Measurements from ENCODE around the gene SOST.

DNA sequence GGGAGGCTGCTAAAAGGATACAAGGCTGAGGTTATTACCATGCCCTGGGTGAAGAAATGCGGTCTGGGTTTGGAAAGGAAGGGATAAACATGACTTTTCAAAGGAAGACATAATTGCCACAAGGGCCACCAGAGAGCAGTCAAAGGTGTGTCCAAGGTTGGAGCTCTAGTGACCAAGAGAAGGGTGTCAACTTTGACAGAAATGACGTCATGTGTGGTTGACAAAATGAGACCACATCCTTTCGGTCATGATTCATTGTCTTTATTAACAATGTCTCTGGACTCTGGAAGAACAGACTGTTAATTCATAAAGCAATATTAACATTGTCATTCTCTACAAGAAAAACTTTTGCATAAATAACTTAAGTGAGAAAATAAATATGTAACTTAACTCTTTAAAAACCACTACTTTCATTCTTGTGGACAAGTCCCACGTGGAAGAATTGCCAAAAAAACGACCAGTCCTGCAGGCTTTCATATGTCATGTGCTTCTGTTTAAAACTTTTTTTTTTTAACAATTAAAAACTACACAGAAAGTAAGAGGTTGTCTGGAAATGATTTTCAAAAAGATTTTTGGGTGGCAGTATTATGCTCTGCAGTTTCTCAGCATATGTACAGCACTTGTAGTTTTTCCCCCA lies 5.0 kb downstream of the SOST start:
- TF ChIP-seq EP300 (IDR thresholded peaks at IDR 0.05; ENCODE audit: borderline replicate concordance in 1 of 2, low read depth in 1 of 2, low read length in 1 of 2): no peak
- TF ChIP-seq TAF1 (IDR thresholded peaks at IDR 0.05; ENCODE audit: borderline replicate concordance, low read depth, low read length): no peak
- no peak for TF ChIP-seq POLR2AphosphoS5 (IDR thresholded peaks at IDR 0.05; ENCODE audit: low read depth, low read length)
- TF ChIP-seq, protein P1, sequence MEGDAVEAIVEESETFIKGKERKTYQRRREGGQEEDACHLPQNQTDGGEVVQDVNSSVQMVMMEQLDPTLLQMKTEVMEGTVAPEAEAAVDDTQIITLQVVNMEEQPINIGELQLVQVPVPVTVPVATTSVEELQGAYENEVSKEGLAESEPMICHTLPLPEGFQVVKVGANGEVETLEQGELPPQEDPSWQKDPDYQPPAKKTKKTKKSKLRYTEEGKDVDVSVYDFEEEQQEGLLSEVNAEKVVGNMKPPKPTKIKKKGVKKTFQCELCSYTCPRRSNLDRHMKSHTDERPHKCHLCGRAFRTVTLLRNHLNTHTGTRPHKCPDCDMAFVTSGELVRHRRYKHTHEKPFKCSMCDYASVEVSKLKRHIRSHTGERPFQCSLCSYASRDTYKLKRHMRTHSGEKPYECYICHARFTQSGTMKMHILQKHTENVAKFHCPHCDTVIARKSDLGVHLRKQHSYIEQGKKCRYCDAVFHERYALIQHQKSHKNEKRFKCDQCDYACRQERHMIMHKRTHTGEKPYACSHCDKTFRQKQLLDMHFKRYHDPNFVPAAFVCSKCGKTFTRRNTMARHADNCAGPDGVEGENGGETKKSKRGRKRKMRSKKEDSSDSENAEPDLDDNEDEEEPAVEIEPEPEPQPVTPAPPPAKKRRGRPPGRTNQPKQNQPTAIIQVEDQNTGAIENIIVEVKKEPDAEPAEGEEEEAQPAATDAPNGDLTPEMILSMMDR (IDR thresholded peaks at IDR 0.05): no peak
- TF ChIP-seq RAD21 (IDR thresholded peaks at IDR 0.05; ENCODE audit: low read length): no peak
- TF ChIP-seq EZH2phosphoT487 (IDR thresholded peaks at IDR 0.05; ENCODE audit: borderline replicate concordance, low read depth): no peak
- TF ChIP-seq, protein P2, sequence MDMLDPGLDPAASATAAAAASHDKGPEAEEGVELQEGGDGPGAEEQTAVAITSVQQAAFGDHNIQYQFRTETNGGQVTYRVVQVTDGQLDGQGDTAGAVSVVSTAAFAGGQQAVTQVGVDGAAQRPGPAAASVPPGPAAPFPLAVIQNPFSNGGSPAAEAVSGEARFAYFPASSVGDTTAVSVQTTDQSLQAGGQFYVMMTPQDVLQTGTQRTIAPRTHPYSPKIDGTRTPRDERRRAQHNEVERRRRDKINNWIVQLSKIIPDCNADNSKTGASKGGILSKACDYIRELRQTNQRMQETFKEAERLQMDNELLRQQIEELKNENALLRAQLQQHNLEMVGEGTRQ (IDR thresholded peaks at IDR 0.05; ENCODE audit: borderline replicate concordance, low read depth, low read length): no peak
- TF ChIP-seq JUND (IDR thresholded peaks at IDR 0.05): no peak
- TF ChIP-seq, protein P3, sequence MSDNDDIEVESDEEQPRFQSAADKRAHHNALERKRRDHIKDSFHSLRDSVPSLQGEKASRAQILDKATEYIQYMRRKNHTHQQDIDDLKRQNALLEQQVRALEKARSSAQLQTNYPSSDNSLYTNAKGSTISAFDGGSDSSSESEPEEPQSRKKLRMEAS (IDR thresholded peaks at IDR 0.05; ENCODE audit: low read depth): no peak
